Measurements from ENCODE around the gene AFF1. TPM values are rescaled to one million over a fixed set of nuclear protein-coding genes. Genes with fewer than 3 reads are reported as not detected.

Gene AFF1
- total and polyA plus RNA-seq, 2 of the 4 experiments (the other 2 are of a cell fraction) = 7.0 to 9.6 TPM

- Histone ChIP-seq H3K9me3 (ENCODE audit: control insufficient read depth, insufficient read depth, low read length) (no peaks in the 10 kb centered on the region), H3K18ac (ENCODE audit: low read depth, low read length) (no peak overlapping the region), H3K9me1 (ENCODE audit: insufficient read depth, low read length) (peaks cover 3% of the 10 kb centered on the region; the same call in 1 of the 2 replicates), H3K14ac (replicated peaks; ENCODE audit: low read depth, low read length) (no peak overlapping the region), H4K20me1 (ENCODE audit: insufficient read depth, low read length) (peaks cover 13% of the 10 kb centered on the region), H3K4me3 (ENCODE audit: insufficient read depth, low read depth, low read length) (no peak overlapping the region), H3K27me3 (ENCODE audit: control insufficient read depth, insufficient read depth, low read length) (no peaks in the 10 kb centered on the region), H4K8ac (ENCODE audit: low read depth in 2 of 2, low read length in 2 of 2) (no peak overlapping the region), H3K23ac (ENCODE audit: low read depth, low read length) (no peak overlapping the region), H4K91ac (ENCODE audit: insufficient read depth, low read depth, low read length) (no peak overlapping the region), H4K5ac (ENCODE audit: low read depth, low read length) (no peak overlapping the region), H2BK20ac (ENCODE audit: low read depth, low read length) (no peak overlapping the region), H3K4me2 (ENCODE audit: low read depth, low read length) (no peak overlapping the region), H2BK15ac (ENCODE audit: low read depth, low read length) (no peak overlapping the region), H3K56ac (ENCODE audit: extremely low read depth, insufficient read depth, low read length) (no peak overlapping the region), H2AK9ac (replicated peaks; ENCODE audit: low read depth, low read length, poor library complexity) (no peak overlapping the region), H2BK5ac (ENCODE audit: low read depth, low read length, poor library complexity, severe bottlenecking) (no peak overlapping the region), H2AK5ac (ENCODE audit: low read depth, low read length) (no peak overlapping the region), H3K4ac (ENCODE audit: low read depth, low read length) (no peak overlapping the region), H3K79me1 (ENCODE audit: low read depth in 1 of 2, low read length in 2 of 2) (peaks cover 26 to 52% of the 10 kb centered on the region in 2 experiments), H3K27ac (ENCODE audit: insufficient read depth, low read length) (no peak overlapping the region), H2AFZ (replicated peaks; ENCODE audit: low read length, poor library complexity) (no peak overlapping the region), H2BK120ac (ENCODE audit: low read depth, low read length) (no peak overlapping the region), H3K36me3 (ENCODE audit: control insufficient read depth, insufficient read depth, low read length) (no peaks in the 10 kb centered on the region; the same call in 1 of the 2 replicates), H3K9ac (ENCODE audit: low read depth, low read length) (no peak overlapping the region), H3K4me1 (ENCODE audit: control insufficient read depth, insufficient read depth, low read length) (peaks cover 4% of the 10 kb centered on the region)
- no TSS peak for BruUV-seq (replicated peaks)
- POLR2A ChIA-PET (ENCODE audit: unreplicated experiment) = no interaction called here
- DNase-seq (no peak), ATAC-seq (ENCODE audit: low read depth) (no peak)
- in situ Hi-C loops (cut with MboI; ENCODE audit: low sequenced_read_pairs) = no loop called here
- CTCF ChIA-PET = no interaction called here
- no peak for TF ChIP-seq CEBPB (IDR thresholded peaks at IDR 0.05; ENCODE audit: low read depth, low read length)
- no peak for TF ChIP-seq RFX5 (IDR thresholded peaks at IDR 0.05; ENCODE audit: low read depth, low read length)
- no peak for TF ChIP-seq RAD21 (IDR thresholded peaks at IDR 0.05; ENCODE audit: low read length)
- dilution Hi-C loops (cut with HindIII; ENCODE audit: low sequenced_read_pairs, unreplicated experiment) = no loop called here
- intact Hi-C loops (cut with micrococcal nuclease) = no loop called here
- WGBS, 2 experiments (ENCODE audit: extremely low coverage in 2 of 2, insufficient read length in 1 of 2) = 84% methylated on average over 4 of the region's 4 CpGs; no CpG with 5 or more reads in 1 of the 2 experiments
Measured at GRCh38 chr4:87052615-87053014, 117.8 kb downstream of the AFF1 start.

Measured in IMR-90 (cell line).